Ecto neural progenitor cell (in vitro differentiated cells): ENCODE data around the gene RABGAP1L.

Experiments used
- DNase-seq: peaks from one replicate; pipeline ENCODE4 v3.0.0-alpha.2; 2018; ENCODE audit warnings: low spot score

Gene RABGAP1L

GRCh38 chr1:174761901-174762585 is 602.7 kb downstream of the RABGAP1L start:
- no peak for DNase-seq

- no peak for DNase-seq
Measured at GRCh38 chr1:174764191-174764590, 604.9 kb downstream of the RABGAP1L start.

GRCh38 chr1:174766727-174767126 is 607.4 kb downstream of the RABGAP1L start:
- no peak for DNase-seq

- no peak for DNase-seq
Measured at GRCh38 chr1:174768516-174768915, 609.2 kb downstream of the RABGAP1L start.

- no peak for DNase-seq
Measured at GRCh38 chr1:174768949-174769348, 609.6 kb downstream of the RABGAP1L start.

DNA sequence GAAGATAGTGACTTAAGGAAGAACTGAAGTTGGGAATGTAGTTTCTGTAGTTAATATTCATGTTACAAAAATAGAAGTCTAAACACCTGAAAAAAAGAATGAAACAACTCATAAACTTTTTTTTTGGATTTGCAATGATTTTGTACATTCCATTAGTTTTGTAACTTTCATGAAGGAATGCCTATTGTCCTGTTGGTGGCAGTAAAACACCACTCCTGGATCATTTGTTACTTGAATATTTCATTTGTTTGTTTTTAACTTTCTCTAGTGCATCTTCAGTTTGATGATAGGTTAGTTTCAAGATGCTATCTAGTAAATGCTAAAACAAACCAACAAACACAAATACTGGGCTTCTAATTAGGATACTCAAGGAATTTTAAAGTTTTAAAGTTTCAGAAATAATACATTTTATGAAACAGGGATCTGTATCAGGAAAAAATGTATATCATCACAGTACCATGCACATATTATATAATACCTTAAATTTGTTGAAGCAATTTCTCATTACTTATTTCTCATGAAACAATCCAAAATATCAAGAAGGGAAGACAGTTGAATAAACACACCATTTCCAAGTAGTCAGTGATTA is 610.7 kb downstream of the RABGAP1L start:
- no peak for DNase-seq

- DNase-seq, result no peak
Measured at GRCh38 chr1:174775621-174776020, 616.3 kb downstream of the RABGAP1L start.

DNA sequence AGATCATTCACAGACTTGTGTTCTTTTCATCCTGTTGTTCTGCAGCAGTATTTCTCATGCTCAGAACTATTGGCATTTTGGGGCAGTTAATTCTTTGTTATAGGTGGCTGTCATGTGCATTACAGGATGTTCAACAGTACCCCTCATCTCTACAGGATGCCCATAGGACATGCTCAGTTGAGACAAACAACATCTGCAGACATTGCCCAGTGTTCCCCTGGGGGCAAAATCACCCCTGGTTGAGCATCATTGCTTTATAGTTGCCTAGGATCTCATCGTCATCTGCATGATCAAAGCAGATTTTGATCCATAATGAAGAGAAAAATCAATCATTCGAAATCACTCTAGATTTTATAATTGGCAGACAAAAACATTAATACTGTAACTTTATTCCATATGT is 617.9 kb downstream of the RABGAP1L start:
- no peak for DNase-seq

GRCh38 chr1:174785510-174785909 is 626.2 kb downstream of the RABGAP1L start:
- no peak for DNase-seq

- DNase-seq, result no peak
Measured at GRCh38 chr1:174786358-174786757, 627.0 kb downstream of the RABGAP1L start.

DNA sequence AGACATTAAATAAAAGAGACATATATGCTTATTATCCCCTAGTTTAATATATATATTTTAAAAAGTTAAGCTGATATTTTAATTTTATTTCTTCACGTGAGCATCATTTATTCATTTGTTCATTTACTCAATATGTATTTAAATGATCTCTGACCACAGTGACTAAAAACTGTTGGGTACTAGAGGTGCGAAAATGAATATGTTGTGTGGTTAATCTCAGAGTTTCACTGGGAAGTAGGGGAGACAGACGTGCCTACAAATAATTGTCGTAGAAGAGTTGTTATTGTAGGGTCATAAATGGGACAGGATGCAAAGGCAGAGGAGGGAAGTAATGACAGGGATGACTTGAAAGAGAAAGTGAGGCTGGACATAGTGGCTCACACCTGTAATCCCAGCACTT is 627.4 kb downstream of the RABGAP1L start:
- no peak for DNase-seq

DNA sequence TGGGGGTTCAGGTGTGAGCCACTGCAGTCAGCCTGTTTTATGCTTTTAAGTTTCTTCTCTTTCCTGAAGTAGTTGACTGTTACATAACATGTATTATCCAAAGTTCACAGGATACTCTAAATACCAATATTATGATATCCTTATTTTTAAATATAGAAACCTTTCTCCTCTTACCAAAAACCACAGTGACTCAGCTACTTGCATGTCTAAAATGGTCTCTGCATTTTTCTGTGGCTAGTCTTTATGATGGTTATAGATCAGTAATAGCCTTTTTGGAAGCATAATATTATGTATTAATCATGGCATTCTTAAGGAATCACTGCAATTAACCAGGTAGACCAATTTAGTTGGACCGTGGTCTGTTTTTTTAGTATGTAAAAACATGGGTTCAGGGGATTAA is 629.7 kb downstream of the RABGAP1L start:
- DNase-seq, result no peak

DNA sequence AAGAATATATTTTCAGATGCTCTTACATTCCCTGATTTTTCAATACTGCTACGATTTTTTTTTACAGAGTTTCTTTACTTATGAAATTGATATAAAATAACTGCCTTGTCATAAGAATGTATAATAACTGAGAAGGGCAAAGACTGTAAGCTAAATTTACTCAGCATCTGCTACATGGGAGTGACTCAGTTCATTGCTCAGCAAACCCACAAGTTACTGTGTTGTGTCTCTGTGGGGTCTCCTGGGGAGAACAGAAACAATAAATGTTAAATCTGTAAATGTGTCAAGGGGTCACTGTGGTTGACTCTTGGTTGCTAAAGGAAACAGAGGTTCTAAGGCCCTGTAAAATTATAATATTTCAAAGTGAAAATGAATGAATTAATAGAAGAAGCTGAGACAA is 630.1 kb downstream of the RABGAP1L start:
- DNase-seq, result no peak

DNA sequence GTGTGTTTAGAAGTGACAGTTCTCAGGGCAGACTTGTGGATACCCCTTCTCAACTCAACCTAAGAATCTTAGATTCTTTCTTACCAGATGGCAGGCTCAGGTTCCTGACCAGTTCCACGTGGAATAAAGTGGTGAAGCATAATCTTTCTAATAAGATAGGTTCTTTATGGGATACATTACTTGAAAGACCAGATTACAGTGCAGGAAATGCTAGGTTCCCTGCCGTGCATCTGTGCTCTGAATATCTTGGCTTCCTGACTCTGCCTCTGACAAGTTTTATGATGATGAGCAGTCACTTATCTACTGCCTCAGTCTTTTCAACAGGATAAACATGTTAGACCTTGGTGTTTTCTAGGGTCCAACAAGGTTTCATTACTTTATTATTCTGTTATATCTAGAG is 632.5 kb downstream of the RABGAP1L start:
- DNase-seq, result no peak

- DNase-seq, result no peak
Measured at GRCh38 chr1:174794861-174795260, 635.5 kb downstream of the RABGAP1L start.

- no peak for DNase-seq
Measured at GRCh38 chr1:174795806-174796205, 636.5 kb downstream of the RABGAP1L start.

DNA sequence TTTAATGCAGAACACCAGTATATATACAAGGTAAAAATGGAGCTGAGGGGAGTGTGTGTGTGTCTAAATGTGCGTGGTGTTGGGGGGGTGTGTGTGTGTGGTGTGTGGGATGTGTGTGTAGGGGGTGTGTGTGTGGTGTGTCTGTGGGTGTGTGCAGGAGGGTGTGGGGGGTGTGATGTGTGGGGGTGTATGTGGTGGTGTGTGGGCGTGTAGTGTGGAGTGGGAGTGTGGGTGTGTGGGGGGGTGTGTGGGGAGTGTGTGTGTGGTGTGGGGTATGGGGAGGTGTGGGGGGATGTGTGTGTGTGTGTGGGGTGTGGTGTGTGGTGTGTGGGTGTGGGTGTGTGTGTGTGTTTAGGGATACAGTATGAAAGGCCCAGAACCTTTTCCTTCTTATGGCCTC is 638.1 kb downstream of the RABGAP1L start:
- DNase-seq, result no peak

GRCh38 chr1:174799136-174799479 is 639.8 kb downstream of the RABGAP1L start:
- DNase-seq, result no peak

DNA sequence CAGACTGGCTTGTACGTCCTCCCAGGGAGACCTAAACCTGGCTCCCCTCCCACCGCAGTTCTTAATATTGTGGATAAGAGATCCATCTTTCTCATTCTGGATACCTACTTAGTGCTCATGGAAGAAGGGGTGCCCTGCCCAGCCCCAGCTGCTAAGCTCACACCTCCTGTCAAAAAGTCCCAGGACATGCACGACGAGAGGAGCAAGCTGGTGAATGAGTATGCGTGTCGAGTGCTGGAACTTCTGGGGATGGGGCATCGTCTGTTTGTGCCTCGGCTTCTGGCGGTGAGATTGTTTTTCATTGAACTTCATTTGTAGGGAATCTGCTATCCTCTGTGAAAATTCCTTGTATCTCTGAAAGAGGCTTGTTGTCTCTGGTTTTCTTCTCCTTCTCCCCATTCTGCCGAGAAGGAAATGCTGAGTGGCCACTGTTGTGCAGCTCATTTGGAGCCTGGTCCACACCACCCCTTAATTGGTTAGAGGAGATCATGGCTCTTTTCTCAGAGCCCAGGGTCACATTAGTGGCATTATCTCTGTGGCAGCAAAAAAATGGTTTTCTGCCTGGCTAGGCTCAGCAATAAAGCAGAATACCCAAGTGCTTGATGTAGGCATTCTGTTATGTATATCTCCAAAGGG is 641.0 kb downstream of the RABGAP1L start:
- peak; percentile 46 for DNase-seq

- DNase-seq, result no peak
Measured at GRCh38 chr1:174800876-174801275, 641.6 kb downstream of the RABGAP1L start.

- no peak for DNase-seq
Measured at GRCh38 chr1:174809755-174810280, 650.5 kb downstream of the RABGAP1L start.

GRCh38 chr1:174812016-174812415 is 652.7 kb downstream of the RABGAP1L start:
- no peak for DNase-seq

GRCh38 chr1:174812656-174813055 is 653.3 kb downstream of the RABGAP1L start:
- peak; percentile 69 for DNase-seq
